HFFc6 (cell line): ENCODE measurements around the gene EEF1G. TPM values are rescaled to one million over a fixed set of nuclear protein-coding genes. Genes with fewer than 3 reads are reported as not detected.

ENCODE experiments used
- DNase-seq: peaks from one replicate; pipeline ENCODE4 v3.0.0-alpha.2; 2018
- H3K27ac Mint-ChIP-seq: 2 replicates; pipeline ENCODE4 v1.8.0; 2020; ENCODE audit warnings: mild to moderate bottlenecking, mixed read lengths
- H3K27me3 Mint-ChIP-seq: 2 replicates; pipeline ENCODE4 v1.8.0; 2021; ENCODE audit warnings: mild to moderate bottlenecking, moderate library complexity, mixed read lengths; ENCODE audit not compliant: insufficient read depth
- H3K36me3 Mint-ChIP-seq: 2 replicates; pipeline ENCODE4 v1.8.0; 2021; ENCODE audit warnings: low read depth, mixed read lengths
- H3K4me1 Mint-ChIP-seq: 2 replicates; pipeline ENCODE4 v1.8.0; 2020; ENCODE audit warnings: low read depth, mixed read lengths
- H3K4me3 Mint-ChIP-seq: 2 replicates; pipeline ENCODE4 v1.8.0; 2020; ENCODE audit warnings: mild to moderate bottlenecking, moderate library complexity, mixed read lengths
- H3K9me3 Mint-ChIP-seq: 2 replicates; pipeline ENCODE4 v1.8.0; 2020; ENCODE audit warnings: mild to moderate bottlenecking, mixed read lengths
- CTCF ChIP-seq: fragments of 200-600 bp; sonication (generic); IDR thresholded peaks from 2 replicates; pipeline ENCODE4 v1.5.0; 2021; ENCODE audit warnings: antibody characterized with exemption, mild to moderate bottlenecking
- total RNA-seq, 6 experiments: library from RNA; stranded (reverse); fragmentation: NEBNext Ultra II Directional; extraction: Animal tissue kit (Norgen Biotek cat#: 25700); gene quantifications; 2 replicates in 1 of 6; 3 replicates in 5 of 6; pipeline ENCODE4 v1.2.3, GENCODE V29; 2021

EEF1G gene
- total RNA-seq, 6 experiments from 2014 or later = 1,302 to 1,474 (median 1,327) TPM

GRCh38 chr11:62610814-62611704 lies 37.4 kb upstream of the EEF1G start:
- H3K9me3 Mint-ChIP-seq = no peaks in the 10 kb centered on the region
- H3K4me1 Mint-ChIP-seq = peaks cover 25% of the 10 kb centered on the region
- H3K4me3 Mint-ChIP-seq = peak overlapping the region; percentile 96
- no peak for DNase-seq
- peaks cover 5% of the 10 kb centered on the region for H3K27me3 Mint-ChIP-seq
- H3K36me3 Mint-ChIP-seq = peaks cover 18% of the 10 kb centered on the region
- TF ChIP-seq CTCF = no peak
- peak overlapping the region; percentile 93 for H3K27ac Mint-ChIP-seq

- Mint-ChIP-seq H3K36me3 (peaks cover 18% of the 10 kb centered on the region), H3K27ac (0 out of 2 replicates have a peak overlapping the region, but pooled peaks have one; percentile 16), H3K4me1 (peaks cover 25% of the 10 kb centered on the region), H3K9me3 (no peaks in the 10 kb centered on the region), H3K27me3 (peaks cover 5% of the 10 kb centered on the region), H3K4me3 (peak overlapping the region; percentile 43)
- DNase-seq = no peak
- TF ChIP-seq CTCF = no peak
These were observed 36.7 kb upstream of the EEF1G start for GRCh38 chr11:62610403-62610802.

GRCh38 chr11:62608776-62609175 lies 35.1 kb upstream of the EEF1G start:
- H3K4me1 Mint-ChIP-seq = peaks cover 12% of the 10 kb centered on the region
- H3K27ac Mint-ChIP-seq = no peak overlapping the region
- peaks cover 21% of the 10 kb centered on the region for H3K36me3 Mint-ChIP-seq
- no peak for TF ChIP-seq CTCF
- DNase-seq = no peak
- no peaks in the 10 kb centered on the region for H3K9me3 Mint-ChIP-seq
- H3K4me3 Mint-ChIP-seq = no peak overlapping the region
- H3K27me3 Mint-ChIP-seq = peaks cover 5% of the 10 kb centered on the region

- Mint-ChIP-seq H3K9me3 (no peaks in the 10 kb centered on the region), H3K4me1 (peaks cover 19% of the 10 kb centered on the region), H3K27ac (no peak overlapping the region), H3K4me3 (no peak overlapping the region), H3K27me3 (peaks cover 5% of the 10 kb centered on the region), H3K36me3 (peaks cover 28% of the 10 kb centered on the region)
- DNase-seq = no peak
- no peak for TF ChIP-seq CTCF
These were observed 34.0 kb upstream of the EEF1G start for GRCh38 chr11:62607714-62608113.

GRCh38 chr11:62605902-62606301 lies 32.2 kb upstream of the EEF1G start:
- no peak for TF ChIP-seq CTCF
- Mint-ChIP-seq H3K27me3 (peaks cover 4% of the 10 kb centered on the region), H3K27ac (no peak overlapping the region), H3K4me3 (no peak overlapping the region), H3K4me1 (peaks cover 13% of the 10 kb centered on the region; the same call in 1 of the 2 replicates), H3K36me3 (peaks cover 26% of the 10 kb centered on the region), H3K9me3 (no peaks in the 10 kb centered on the region)
- DNase-seq = no peak
